Measurements from ENCODE around the gene SPOCK2. TPM values are rescaled to one million over a fixed set of nuclear protein-coding genes. Genes with fewer than 3 reads are reported as not detected.

Gene SPOCK2
- total RNA-seq, 2 experiments from 2014 or later = 976 to 998 TPM

- Histone ChIP-seq H3K27ac (ENCODE audit: low read depth in 1 of 2, low read length in 2 of 2) (no peak overlapping the region), H3K36me3 (ENCODE audit: insufficient read depth, low read length) (no peaks in the 10 kb centered on the region), H3K4me1 (ENCODE audit: insufficient read depth, low read length) (no peaks in the 10 kb centered on the region), H3K4me3 (ENCODE audit: low read length) (no peak overlapping the region), H3K9me3 (ENCODE audit: control insufficient read depth in 1 of 2, insufficient read depth in 1 of 2, low read length in 2 of 2) (no peaks in the 10 kb centered on the region), H3K27me3 (ENCODE audit: control insufficient read depth in 1 of 2, insufficient read depth in 2 of 2, low read length in 2 of 2) (no peaks in the 10 kb centered on the region)
- no peaks in the 10 kb centered on the region for H3K36me3 Mint-ChIP-seq (ENCODE audit: low read depth)
- ChIA-PET CTCF (interaction anchor here (2.4 kb wide), 1 partner anchor 10 kb away, joined by 10 read pairs; no protein-coding TSS in a partner anchor), POLR2A (no interaction called here)
- no peak overlapping the region for H3K27ac Mint-ChIP-seq
- DNase-seq (no peak), ATAC-seq (ENCODE audit: poor library complexity) (no peak)
- TF ChIP-seq CTCF (IDR thresholded peaks at IDR 0.05) = no peak
- no peak overlapping the region for H3K4me3 Mint-ChIP-seq
- H3K27me3 Mint-ChIP-seq = no peaks in the 10 kb centered on the region
- H3K9me3 Mint-ChIP-seq = no peaks in the 10 kb centered on the region
- intact Hi-C loops (cut with DNase I, micrococcal nuclease) = loop anchor here in 1 of 2 experiments (5.0 kb wide), 1 partner anchor 919 kb away; no protein-coding TSS in a partner anchor
- no peaks in the 10 kb centered on the region for H3K4me1 Mint-ChIP-seq (ENCODE audit: low read depth)
Observed at GRCh38 chr10:72038458-72039001, 49.8 kb downstream of the SPOCK2 start.

- Mint-ChIP-seq H3K4me1 (ENCODE audit: low read depth) (no peaks in the 10 kb centered on the region), H3K4me3 (no peak overlapping the region), H3K36me3 (ENCODE audit: low read depth) (no peaks in the 10 kb centered on the region), H3K9me3 (no peaks in the 10 kb centered on the region), H3K27ac (no peak overlapping the region), H3K27me3 (no peaks in the 10 kb centered on the region)
- intact Hi-C loops (cut with DNase I, micrococcal nuclease) = loop anchor here in 1 of 2 experiments (5.0 kb wide), 1 partner anchor 919 kb away; no protein-coding TSS in a partner anchor
- H3K27me3 ChIP-seq (ENCODE audit: control insufficient read depth in 1 of 2, insufficient read depth in 2 of 2, low read length in 2 of 2) = no peaks in the 10 kb centered on the region
- no peaks in the 10 kb centered on the region for H3K36me3 ChIP-seq (ENCODE audit: insufficient read depth, low read length)
- no peaks in the 10 kb centered on the region for H3K9me3 ChIP-seq (ENCODE audit: control insufficient read depth in 1 of 2, insufficient read depth in 1 of 2, low read length in 2 of 2)
- DNase-seq = no peak
- CTCF ChIA-PET = interaction anchor here (2.4 kb wide), 1 partner anchor 11 kb away, joined by 10 read pairs; no protein-coding TSS in a partner anchor
- POLR2A ChIA-PET = no interaction called here
- TF ChIP-seq CTCF (IDR thresholded peaks at IDR 0.05) = no peak
- no peak for ATAC-seq (ENCODE audit: poor library complexity)
- no peaks in the 10 kb centered on the region for H3K4me1 ChIP-seq (ENCODE audit: insufficient read depth, low read length)
- H3K27ac ChIP-seq (ENCODE audit: low read depth in 1 of 2, low read length in 2 of 2) = no peak overlapping the region
- no peak overlapping the region for H3K4me3 ChIP-seq (ENCODE audit: low read length)
Observed at GRCh38 chr10:72037811-72038210, 50.5 kb downstream of the SPOCK2 start.

GRCh38 chr10:72037266-72037665, 51.1 kb downstream of the SPOCK2 start:
- ATAC-seq (ENCODE audit: poor library complexity) (no peak), DNase-seq (no peak)
- Histone ChIP-seq H3K4me3 (ENCODE audit: low read length) (no peak overlapping the region), H3K4me1 (ENCODE audit: insufficient read depth, low read length) (no peaks in the 10 kb centered on the region), H3K36me3 (ENCODE audit: insufficient read depth, low read length) (no peaks in the 10 kb centered on the region), H3K27me3 (ENCODE audit: control insufficient read depth in 1 of 2, insufficient read depth in 2 of 2, low read length in 2 of 2) (no peaks in the 10 kb centered on the region), H3K27ac (ENCODE audit: low read depth in 1 of 2, low read length in 2 of 2) (no peak overlapping the region), H3K9me3 (ENCODE audit: control insufficient read depth in 1 of 2, insufficient read depth in 1 of 2, low read length in 2 of 2) (no peaks in the 10 kb centered on the region)
- Mint-ChIP-seq H3K4me1 (ENCODE audit: low read depth) (no peaks in the 10 kb centered on the region), H3K36me3 (ENCODE audit: low read depth) (no peaks in the 10 kb centered on the region), H3K9me3 (no peaks in the 10 kb centered on the region), H3K4me3 (no peak overlapping the region), H3K27ac (no peak overlapping the region), H3K27me3 (no peaks in the 10 kb centered on the region)
- intact Hi-C loops (cut with DNase I, micrococcal nuclease) = loop anchor here in 1 of 2 experiments (5.0 kb wide), 1 partner anchor 920 kb away; no protein-coding TSS in a partner anchor
- ChIA-PET POLR2A (no interaction called here), CTCF (no interaction called here)
- TF ChIP-seq CTCF (IDR thresholded peaks at IDR 0.05) = no peak

Data from CD4-positive, alpha-beta T cell (primary cell).